Mucosa of rectum (tissue), 2 donors: ENCODE results near the gene ID3.

Source experiments
- H3K27ac ChIP-seq, 2 donors: one replicate each; pipeline ENCODE4 v1.7.0; 2013; ENCODE audit warnings: inconsistent platforms in 2 of 2, low read depth in 2 of 2, low read length in 2 of 2
- H3K27me3 ChIP-seq, 2 donors: one replicate each; pipeline ENCODE4 v1.7.0; 2013; ENCODE audit warnings: low read length in 2 of 2; ENCODE audit not compliant: control insufficient read depth in 2 of 2, insufficient read depth in 2 of 2
- H3K36me3 ChIP-seq, 2 donors: one replicate each; pipeline ENCODE4 v1.7.0; 2013; ENCODE audit warnings: low read length in 2 of 2; ENCODE audit not compliant: control insufficient read depth in 2 of 2, insufficient read depth in 2 of 2
- H3K4me1 ChIP-seq, 2 donors: one replicate each; pipeline ENCODE4 v1.7.0; 2013; ENCODE audit warnings: low read length in 2 of 2, mild to moderate bottlenecking in 1 of 2; ENCODE audit not compliant: control insufficient read depth in 2 of 2, insufficient read depth in 2 of 2
- H3K4me3 ChIP-seq, 2 donors: one replicate each; pipeline ENCODE4 v1.7.0; 2013; ENCODE audit warnings: low read length in 2 of 2
- H3K9ac ChIP-seq, 2 donors: one replicate each; pipeline ENCODE4 v1.7.0; 2013; ENCODE audit warnings: low read length in 2 of 2, low read depth in 1 of 2, mild to moderate bottlenecking in 1 of 2
- H3K9me3 ChIP-seq, 2 donors: one replicate each; pipeline ENCODE4 v1.7.0; 2013; ENCODE audit warnings: low read length in 2 of 2; ENCODE audit not compliant: control insufficient read depth in 2 of 2
- donor health status: healthy.
- donor health status: Normal muscosa, but diverticular disease.

ID3 gene

GRCh38 chr1:23566304-23566703 is 7.0 kb upstream of the ID3 start:
- Histone ChIP-seq H3K27me3 (no peaks in the 10 kb centered on the region), H3K9ac (no peak overlapping the region), H3K27ac (no peak overlapping the region), H3K36me3 (no peaks in the 10 kb centered on the region), H3K4me1 (peaks cover 27 to 29% of the 10 kb centered on the region in 2 donors), H3K4me3 (no peak overlapping the region), H3K9me3 (no peaks in the 10 kb centered on the region)

GRCh38 chr1:23565776-23566175 is 6.5 kb upstream of the ID3 start:
- Histone ChIP-seq H3K27ac (no peak overlapping the region), H3K36me3 (no peaks in the 10 kb centered on the region), H3K4me1 (peaks cover 32 to 35% of the 10 kb centered on the region in 2 donors), H3K27me3 (no peaks in the 10 kb centered on the region), H3K9ac (no peak overlapping the region), H3K9me3 (no peaks in the 10 kb centered on the region), H3K4me3 (no peak overlapping the region)

GRCh38 chr1:23564529-23565122 is 5.3 kb upstream of the ID3 start:
- no peaks in the 10 kb centered on the region for H3K36me3 ChIP-seq
- H3K4me1 ChIP-seq: peaks cover 41 to 45% of the 10 kb centered on the region in 2 donors
- no peak overlapping the region for H3K4me3 ChIP-seq
- peak overlapping the region in 1 of 2 donors; percentile 42 for H3K9ac ChIP-seq
- H3K27me3 ChIP-seq: no peaks in the 10 kb centered on the region
- no peaks in the 10 kb centered on the region for H3K9me3 ChIP-seq
- peak overlapping the region; percentile 50 to 99 for H3K27ac ChIP-seq

- Histone ChIP-seq H3K4me1 (peaks cover 41 to 47% of the 10 kb centered on the region in 2 donors), H3K36me3 (no peaks in the 10 kb centered on the region), H3K9me3 (no peaks in the 10 kb centered on the region), H3K9ac (no peak overlapping the region), H3K4me3 (no peak overlapping the region), H3K27me3 (no peaks in the 10 kb centered on the region), H3K27ac (peak overlapping the region; percentile 98 to 99)
Observed at GRCh38 chr1:23563755-23564374, 4.6 kb upstream of the ID3 start.

- peak overlapping the region; percentile 98 to 99 for H3K27ac ChIP-seq
- peaks cover 0 to 4% of the 10 kb centered on the region in 2 donors for H3K36me3 ChIP-seq
- H3K9ac ChIP-seq: peak overlapping the region in 1 of 2 donors; percentile 12
- H3K9me3 ChIP-seq: no peaks in the 10 kb centered on the region
- H3K27me3 ChIP-seq: no peaks in the 10 kb centered on the region
- H3K4me3 ChIP-seq: no peak overlapping the region
- peaks cover 41 to 53% of the 10 kb centered on the region in 2 donors for H3K4me1 ChIP-seq
Observed at GRCh38 chr1:23563003-23563402, 3.7 kb upstream of the ID3 start.

GRCh38 chr1:23562137-23562876 is 3.0 kb upstream of the ID3 start:
- peak overlapping the region; percentile 98 to 99 for H3K27ac ChIP-seq
- peak overlapping the region in 1 of 2 donors; percentile 53 for H3K9ac ChIP-seq
- H3K36me3 ChIP-seq: peaks cover 3 to 5% of the 10 kb centered on the region in 2 donors
- peaks cover 40 to 53% of the 10 kb centered on the region in 2 donors for H3K4me1 ChIP-seq
- H3K27me3 ChIP-seq: no peaks in the 10 kb centered on the region
- peak overlapping the region; percentile 29 to 32 for H3K4me3 ChIP-seq
- no peaks in the 10 kb centered on the region for H3K9me3 ChIP-seq

- no peaks in the 10 kb centered on the region for H3K9me3 ChIP-seq
- no peaks in the 10 kb centered on the region for H3K27me3 ChIP-seq
- H3K4me3 ChIP-seq: peak overlapping the region; percentile 9 to 32
- H3K36me3 ChIP-seq: peaks cover 5 to 8% of the 10 kb centered on the region in 2 donors
- peak overlapping the region; percentile 98 to 99 for H3K27ac ChIP-seq
- peaks cover 44 to 58% of the 10 kb centered on the region in 2 donors for H3K4me1 ChIP-seq
- peak overlapping the region in 1 of 2 donors; percentile 53 for H3K9ac ChIP-seq
Observed at GRCh38 chr1:23561813-23562100, 2.5 kb upstream of the ID3 start.

- Histone ChIP-seq H3K9ac (peak overlapping the region in 1 of 2 donors; percentile 53), H3K4me1 (peaks cover 49 to 63% of the 10 kb centered on the region in 2 donors), H3K9me3 (no peaks in the 10 kb centered on the region), H3K36me3 (peaks cover 5 to 8% of the 10 kb centered on the region in 2 donors), H3K4me3 (peak overlapping the region; percentile 9 to 32), H3K27ac (peak overlapping the region; percentile 98 to 99), H3K27me3 (no peaks in the 10 kb centered on the region)
Observed at GRCh38 chr1:23561076-23561812, 1.9 kb upstream of the ID3 start.

- Histone ChIP-seq H3K27me3 (no peaks in the 10 kb centered on the region), H3K9ac (peak overlapping the region; percentile 77 to 83), H3K4me1 (peaks cover 59 to 74% of the 10 kb centered on the region in 2 donors), H3K4me3 (peak overlapping the region; percentile 72 to 97), H3K36me3 (peaks cover 5 to 8% of the 10 kb centered on the region in 2 donors), H3K27ac (peak overlapping the region; percentile 98 to 99), H3K9me3 (no peaks in the 10 kb centered on the region)
Observed at GRCh38 chr1:23559985-23560741, 862 bp upstream of the ID3 start.
